GM19099 (cell line): ENCODE data around the gene BSND.

ENCODE experiments used
- POLR2A ChIP-seq: IDR thresholded peaks from 3 replicates; pipeline ENCODE4 v1.6.1; 2011; ENCODE audit warnings: low read depth; ENCODE audit not compliant: insufficient read length; ENCODE audit errors: extremely low read depth

Gene BSND

GRCh38 chr1:54998677-54999076 lies at the start of gene BSND:
BSND (plus strand) TSS chr1:54998933; CDS start chr1:54999187, 254 bp downstream.
- TF ChIP-seq POLR2A = no peak

GRCh38 chr1:54949053-54949452 lies 49.7 kb upstream of the BSND start:
- TF ChIP-seq POLR2A = no peak

- TF ChIP-seq POLR2A = no peak
These were observed 48.7 kb upstream of the BSND start for GRCh38 chr1:54950006-54950368.

GRCh38 chr1:54950369-54951163 lies 48.2 kb upstream of the BSND start:
- TF ChIP-seq POLR2A = no peak

GRCh38 chr1:54951810-54952226 lies 46.9 kb upstream of the BSND start:
- TF ChIP-seq POLR2A = no peak

- TF ChIP-seq POLR2A = no peak
These were observed 45.6 kb upstream of the BSND start for GRCh38 chr1:54952950-54953718.

- TF ChIP-seq POLR2A = no peak
These were observed 44.9 kb upstream of the BSND start for GRCh38 chr1:54953846-54954245.

GRCh38 chr1:54955359-54955758 lies 43.4 kb upstream of the BSND start:
- no peak for TF ChIP-seq POLR2A

GRCh38 chr1:54956726-54957125 lies 42.0 kb upstream of the BSND start:
- no peak for TF ChIP-seq POLR2A

- no peak for TF ChIP-seq POLR2A
These were observed 39.5 kb upstream of the BSND start for GRCh38 chr1:54959241-54959640.

GRCh38 chr1:54962612-54963395 lies 35.9 kb upstream of the BSND start:
- TF ChIP-seq POLR2A = no peak

GRCh38 chr1:54965624-54966340 lies 33.0 kb upstream of the BSND start:
- no peak for TF ChIP-seq POLR2A

GRCh38 chr1:54967372-54967771 lies 31.4 kb upstream of the BSND start:
- TF ChIP-seq POLR2A = no peak

- TF ChIP-seq POLR2A = no peak
These were observed 30.2 kb upstream of the BSND start for GRCh38 chr1:54968551-54968950.

- no peak for TF ChIP-seq POLR2A
These were observed 28.9 kb upstream of the BSND start for GRCh38 chr1:54969879-54970278.
